K562 (cell line): ENCODE measurements around the gene LRRC3. TPM values are rescaled to one million over a fixed set of nuclear protein-coding genes. Genes with fewer than 3 reads are reported as not detected.

Source experiments
- ATAC-seq: fragments of 200-7000 bp; cut with Tn5 transposase; 3 replicates; pipeline ENCODE4 v1.9.1; 2020; ENCODE audit warnings: moderate library complexity
- BruUV-seq: library from RNA; stranded (reverse); fragments of 400-500 nt; replicated peaks from 2 replicates; lab custom pipeline; 2021; lab: Mats Ljungman, UMichigan
- CTCF ChIA-PET: fragments of 300-600 bp; formaldehyde crosslinking; extraction: SDS; loops from one replicate; lab custom pipeline; 2021; ENCODE audit warnings: low intra/inter-chr PET ratio; lab: Yijun Ruan, JAX
- POLR2A ChIA-PET: fragments of 300-600, 350-650 bp; sonication (Branson Sonifier 250); formaldehyde crosslinking; extraction: SDS; loops from one replicate; lab custom pipeline; 2021; ENCODE audit warnings: antibody characterized with exemption, inconsistent platforms; lab: Yijun Ruan, JAX
- DNase-seq, 4 experiments: peaks; one replicate each; pipeline versions ENCODE4 v3.0.0 to v3.0.0-alpha.2; 2011 to 2018; ENCODE audit warnings: low spot score in 3 of 4, mixed read lengths in 3 of 4; ENCODE audit errors: extremely low read depth in 1 of 4
- FAIRE-seq: peaks from 2 replicates; lab custom pipeline; 2011; peaks lifted over from hg19 to GRCh38; lab: Jason Lieb, UNC
- H2AFZ ChIP-seq: 2 replicates; pipeline ENCODE4 v1.6.0; 2011; ENCODE audit warnings: low read depth, low read length, control low read depth, inconsistent platforms
- H3K27ac ChIP-seq: fragments of 200-600 bp; 3 replicates; pipeline ENCODE4 v1.8.0; 2011; ENCODE audit warnings: low read depth, mild to moderate bottlenecking, control low read depth, inconsistent platforms, low read length, moderate library complexity, mixed read lengths; ENCODE audit errors: extremely low read depth
- H3K27me3 ChIP-seq, 2 experiments: fragments of 300-600 bp in 1 of 2; 2 replicates in 1 of 2; 3 replicates in 1 of 2; pipeline versions ENCODE4 v1.6.0 to v1.8.0; 2011; ENCODE audit warnings: inconsistent platforms in 2 of 2, low read length in 2 of 2, mild to moderate bottlenecking in 1 of 2, mixed read lengths in 1 of 2, moderate library complexity in 1 of 2; ENCODE audit not compliant: control insufficient read depth in 2 of 2, insufficient read depth in 2 of 2
- H3K36me3 ChIP-seq: fragments of 300-600 bp; 3 replicates; pipeline ENCODE4 v1.8.0; 2011; ENCODE audit warnings: mild to moderate bottlenecking, low read length, inconsistent platforms; ENCODE audit not compliant: control insufficient read depth, insufficient read depth
- H3K4me1 ChIP-seq, 2 experiments: fragments of 200-600 bp in 1 of 2; replicated peaks in 1 of 2; 2 replicates in 1 of 2; 3 replicates in 1 of 2; pipeline versions ENCODE4 v1.5.1 to v1.8.0; 2011; ENCODE audit warnings: inconsistent platforms in 2 of 2, low read length in 2 of 2, mild to moderate bottlenecking in 1 of 2, mixed read lengths in 1 of 2, moderate library complexity in 1 of 2; ENCODE audit not compliant: control insufficient read depth in 2 of 2, insufficient read depth in 2 of 2
- H3K4me2 ChIP-seq: 2 replicates; pipeline ENCODE4 v1.6.1; 2011; ENCODE audit warnings: low read length, control low read depth, inconsistent platforms, mixed read lengths; ENCODE audit not compliant: insufficient read depth
- H3K4me3 ChIP-seq: fragments of 200-600 bp; sonication (generic), shearing (Covaris generic); 2 replicates; pipeline ENCODE4 v1.5.1; 2016; ENCODE audit warnings: control low read depth, inconsistent platforms
- H3K79me2 ChIP-seq: fragments of 200-600 bp; 3 replicates; pipeline ENCODE4 v1.8.0; 2011; ENCODE audit warnings: low read length, inconsistent platforms; ENCODE audit not compliant: control insufficient read depth, insufficient read depth
- H3K9ac ChIP-seq, 2 experiments: 2 replicates each; pipeline versions ENCODE4 v1.6.0 to v1.6.1; 2011; ENCODE audit warnings: low read depth in 2 of 2, low read length in 2 of 2, control low read depth in 1 of 2, inconsistent platforms in 1 of 2, mild to moderate bottlenecking in 1 of 2, mixed read lengths in 1 of 2; ENCODE audit not compliant: insufficient read depth in 1 of 2
- H3K9me1 ChIP-seq: one replicate; pipeline ENCODE4 v1.6.0; 2011; ENCODE audit warnings: inconsistent platforms, mild to moderate bottlenecking, low read length, moderate library complexity; ENCODE audit not compliant: control insufficient read depth, insufficient read depth
- H3K9me3 ChIP-seq: replicated peaks from 2 replicates; pipeline ENCODE4 v1.5.1; 2011; ENCODE audit warnings: low read depth, low read length, inconsistent platforms; ENCODE audit not compliant: control insufficient read depth, insufficient read depth
- H4K20me1 ChIP-seq: replicated peaks from 2 replicates; pipeline ENCODE4 v1.6.1; 2011; ENCODE audit warnings: low read length, inconsistent platforms, mixed read lengths; ENCODE audit not compliant: control insufficient read depth, insufficient read depth
- GABPB1 ChIP-seq: sonication (generic); formaldehyde crosslinking; IDR thresholded peaks from 2 replicates; pipeline ENCODE4 v1.8.0; 2022; ENCODE audit warnings: mild to moderate bottlenecking, missing genetic modification reagents
- HLTF ChIP-seq: fragments of 450-650 bp; IDR thresholded peaks from 2 replicates; pipeline ENCODE4 v1.6.1; 2016
- MCM7 ChIP-seq, 2 experiments: fragments of 450-650 bp; IDR thresholded peaks; 2 replicates each; pipeline ENCODE4 v1.6.1; 2016 to 2018
- PHB ChIP-seq: fragments of 250-450 bp; sonication (Bioruptor Pico); IDR thresholded peaks from 2 replicates; pipeline ENCODE4 v1.5.0; 2021
- SMARCA5 ChIP-seq: fragments of 450-650 bp; IDR thresholded peaks from 2 replicates; pipeline ENCODE4 v1.6.1; 2016
- TCFL5 ChIP-seq: fragments of 250-450 bp; sonication (Bioruptor Pico); conservative IDR thresholded peaks from 2 replicates; pipeline ENCODE4 v1.6.1; 2021; ENCODE audit warnings: mild to moderate bottlenecking, moderate library complexity, matching md5 sums
- ZNF778 ChIP-seq: fragments of 450-650 bp; formaldehyde crosslinking; IDR thresholded peaks from 2 replicates; pipeline ENCODE4 v1.4.0; 2020; ENCODE audit warnings: mild to moderate bottlenecking, moderate library complexity
- WGBS: fragments of 100-300 bp; shearing (Covaris generic); methylation state at CpG from one replicate; pipeline ENCODE4 v1.1.6; 2016; ENCODE audit warnings: low coverage, mixed read lengths; ENCODE audit not compliant: insufficient coverage; ENCODE audit errors: missing lambda C conversion rate; 5-methylcytosine and 5-hydroxymethylcytosine counted together
- in situ Hi-C: fragments of 300-500 bp; cut with MboI; formaldehyde crosslinking; loops from 4 replicates; pipeline ENCODE4 v1.15.0; 2018; ENCODE audit warnings: inconsistent platforms, mixed read lengths
- intact Hi-C: fragments of 100-400 bp; cut with micrococcal nuclease; formaldehyde crosslinking; loops from 2 replicates; pipeline ENCODE4 v1.14.2; 2022
- polyA plus RNA-seq, 8 experiments: library from polyadenylated mRNA; depleted of rRNA in 4 of 8; stranded (reverse) in 5 of 8; unstranded in 3 of 8; fragments of >200 nt; fragmentation: Nextera tagmentation in 2 of 8; fragmentation: Illumina TruSeq in 1 of 8; extraction: Ambion mirVana in 2 of 8; extraction: Trizol in 1 of 8; gene quantifications; 2 replicates each; pipeline versions ENCODE4 v1.2.1 to v1.2.3, GENCODE V29; 2011 to 2014; ENCODE audit warnings: inconsistent platforms in 1 of 8, missing spikeins in 1 of 8
- total RNA-seq, 7 experiments: library from RNA; depleted of rRNA in 6 of 7; stranded (reverse); fragments of >200 nt in 6 of 7; fragmentation: Illumina TruSeq in 2 of 7; extraction: Trizol in 2 of 7; gene quantifications; 2 replicates each; pipeline versions ENCODE4 v1.2.1 to v1.2.3, GENCODE V29; 2011 to 2021; ENCODE audit warnings: low replicate concordance in 1 of 7

Gene LRRC3
- total and polyA plus RNA-seq, 9 of the 15 experiments (the other 6 are each of a cell fraction or from before 2014, with no cell fraction given): 0.04 TPM; not detected in 7

DNA sequence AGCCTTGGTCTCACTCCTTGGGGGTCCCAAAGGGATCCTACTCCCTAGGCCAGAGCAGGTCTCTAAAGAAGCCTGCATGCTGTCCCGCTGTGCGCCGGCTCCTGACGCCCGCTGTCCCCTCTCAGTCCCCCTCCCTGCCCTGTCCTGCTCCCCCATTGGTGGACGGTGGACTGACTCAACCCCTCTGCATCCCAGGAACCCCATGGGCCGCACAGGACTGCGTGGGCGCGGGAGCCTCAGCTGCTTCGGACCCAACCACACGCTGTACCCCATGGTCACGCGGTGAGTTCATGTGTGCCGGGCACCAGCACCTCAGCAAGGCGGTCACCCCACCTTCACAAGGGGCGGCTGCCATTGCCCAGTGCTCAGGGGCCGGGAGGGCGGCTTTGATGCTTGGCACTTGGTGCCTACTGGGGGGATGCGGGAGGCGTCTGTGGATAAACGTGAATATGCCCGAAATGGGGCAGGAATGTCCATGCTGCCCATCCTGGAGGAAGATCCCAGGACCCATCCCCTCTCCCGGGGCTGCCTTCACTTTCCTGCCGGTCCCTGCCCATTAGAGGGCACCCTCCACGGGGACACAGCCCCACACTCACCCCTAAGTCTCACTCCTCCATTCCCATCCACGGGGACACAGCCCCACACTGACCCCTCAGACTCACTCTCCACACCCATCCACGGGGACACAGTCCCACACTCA lies 20.2 kb upstream of the LRRC3 start (continued):
- TF ChIP-seq GABPB1 (CRISPR knock-in tag) (no peak), MCM7 (IDR thresholded peaks at IDR 0.05) (no peak), HLTF (no peak), ZNF778 (no peak), PHB (CRISPR knock-in tag) (no peak), SMARCA5 (no peak)

DNA sequence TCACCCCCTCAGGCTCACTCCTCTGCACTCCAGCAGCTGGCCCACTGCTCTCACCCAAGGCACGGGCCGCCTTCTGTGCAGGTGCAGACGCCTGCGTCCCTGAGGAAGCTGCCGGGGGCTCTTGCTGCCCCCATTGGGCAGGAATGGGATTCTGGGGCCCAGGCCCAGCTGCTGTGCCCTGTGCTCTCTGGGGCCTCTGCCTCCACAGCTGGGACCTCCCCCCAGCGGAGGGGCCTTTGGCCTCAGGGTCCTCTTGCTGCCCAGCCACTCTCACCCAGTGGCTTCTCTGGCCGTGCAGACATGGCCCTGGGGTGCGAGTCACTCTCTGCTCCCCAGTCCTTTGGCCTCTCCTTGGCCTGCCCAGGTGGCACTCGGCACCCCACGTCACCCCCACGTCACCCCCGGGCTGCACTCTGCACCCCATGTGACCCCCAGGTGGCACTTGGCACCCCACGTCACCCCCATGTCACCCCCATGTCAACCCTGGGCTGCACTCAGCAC lies 19.1 kb upstream of the LRRC3 start:
- no peak for DNase-seq
- ChIA-PET POLR2A (interaction anchor here (0.6 to 0.7 kb wide), 3 partner anchors 18 to 38 kb away, joined by 3 to 4 read pairs (median 3); no protein-coding TSS in a partner anchor), CTCF (no interaction called here)
- H3K79me2 ChIP-seq: no peaks in the 10 kb centered on the region
- BruUV-seq: no TSS peak
- peaks cover 12 to 88% of the 10 kb centered on the region in 2 experiments; a peak in 3 of 5 replicates for H3K27me3 ChIP-seq
- no peak for FAIRE-seq
- H3K27ac ChIP-seq: no peak overlapping the region
- H3K9me3 ChIP-seq: no peaks in the 10 kb centered on the region
- no peak overlapping the region for H2AFZ ChIP-seq
- ATAC-seq: no peak
- H4K20me1 ChIP-seq: 0 out of 2 replicates have a peak, but pooled peaks cover 9% of the 10 kb centered on the region
- no peaks in the 10 kb centered on the region for H3K36me3 ChIP-seq
- H3K4me2 ChIP-seq: no peak overlapping the region
- in situ Hi-C loops: no loop called here
- no peak for TF ChIP-seq TCFL5
- WGBS: 7% methylated on average over 8 of the region's 13 CpGs
- no peak overlapping the region for H3K4me3 ChIP-seq
- no peak overlapping the region for H3K9ac ChIP-seq
- intact Hi-C loops: no loop called here
- peaks cover 0 to 13% of the 10 kb centered on the region in 2 experiments; a peak in 1 of 5 replicates for H3K4me1 ChIP-seq
- no peaks in the 10 kb centered on the region for H3K9me1 ChIP-seq
